ENCODE measurements around the gene CDC27.

- TF ChIP-seq ZFP3 (CRISPR knock-in tag; IDR thresholded peaks at IDR 0.05): no peak
- TF ChIP-seq, protein P1, sequence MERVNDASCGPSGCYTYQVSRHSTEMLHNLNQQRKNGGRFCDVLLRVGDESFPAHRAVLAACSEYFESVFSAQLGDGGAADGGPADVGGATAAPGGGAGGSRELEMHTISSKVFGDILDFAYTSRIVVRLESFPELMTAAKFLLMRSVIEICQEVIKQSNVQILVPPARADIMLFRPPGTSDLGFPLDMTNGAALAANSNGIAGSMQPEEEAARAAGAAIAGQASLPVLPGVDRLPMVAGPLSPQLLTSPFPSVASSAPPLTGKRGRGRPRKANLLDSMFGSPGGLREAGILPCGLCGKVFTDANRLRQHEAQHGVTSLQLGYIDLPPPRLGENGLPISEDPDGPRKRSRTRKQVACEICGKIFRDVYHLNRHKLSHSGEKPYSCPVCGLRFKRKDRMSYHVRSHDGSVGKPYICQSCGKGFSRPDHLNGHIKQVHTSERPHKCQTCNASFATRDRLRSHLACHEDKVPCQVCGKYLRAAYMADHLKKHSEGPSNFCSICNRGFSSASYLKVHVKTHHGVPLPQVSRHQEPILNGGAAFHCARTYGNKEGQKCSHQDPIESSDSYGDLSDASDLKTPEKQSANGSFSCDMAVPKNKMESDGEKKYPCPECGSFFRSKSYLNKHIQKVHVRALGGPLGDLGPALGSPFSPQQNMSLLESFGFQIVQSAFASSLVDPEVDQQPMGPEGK (CRISPR knock-in tag; IDR thresholded peaks at IDR 0.05; ENCODE audit: borderline replicate concordance): no peak
- TF ChIP-seq, protein P2, sequence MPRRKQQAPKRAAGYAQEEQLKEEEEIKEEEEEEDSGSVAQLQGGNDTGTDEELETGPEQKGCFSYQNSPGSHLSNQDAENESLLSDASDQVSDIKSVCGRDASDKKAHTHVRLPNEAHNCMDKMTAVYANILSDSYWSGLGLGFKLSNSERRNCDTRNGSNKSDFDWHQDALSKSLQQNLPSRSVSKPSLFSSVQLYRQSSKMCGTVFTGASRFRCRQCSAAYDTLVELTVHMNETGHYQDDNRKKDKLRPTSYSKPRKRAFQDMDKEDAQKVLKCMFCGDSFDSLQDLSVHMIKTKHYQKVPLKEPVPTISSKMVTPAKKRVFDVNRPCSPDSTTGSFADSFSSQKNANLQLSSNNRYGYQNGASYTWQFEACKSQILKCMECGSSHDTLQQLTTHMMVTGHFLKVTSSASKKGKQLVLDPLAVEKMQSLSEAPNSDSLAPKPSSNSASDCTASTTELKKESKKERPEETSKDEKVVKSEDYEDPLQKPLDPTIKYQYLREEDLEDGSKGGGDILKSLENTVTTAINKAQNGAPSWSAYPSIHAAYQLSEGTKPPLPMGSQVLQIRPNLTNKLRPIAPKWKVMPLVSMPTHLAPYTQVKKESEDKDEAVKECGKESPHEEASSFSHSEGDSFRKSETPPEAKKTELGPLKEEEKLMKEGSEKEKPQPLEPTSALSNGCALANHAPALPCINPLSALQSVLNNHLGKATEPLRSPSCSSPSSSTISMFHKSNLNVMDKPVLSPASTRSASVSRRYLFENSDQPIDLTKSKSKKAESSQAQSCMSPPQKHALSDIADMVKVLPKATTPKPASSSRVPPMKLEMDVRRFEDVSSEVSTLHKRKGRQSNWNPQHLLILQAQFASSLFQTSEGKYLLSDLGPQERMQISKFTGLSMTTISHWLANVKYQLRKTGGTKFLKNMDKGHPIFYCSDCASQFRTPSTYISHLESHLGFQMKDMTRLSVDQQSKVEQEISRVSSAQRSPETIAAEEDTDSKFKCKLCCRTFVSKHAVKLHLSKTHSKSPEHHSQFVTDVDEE (CRISPR knock-in tag; IDR thresholded peaks at IDR 0.05): no peak
- TF ChIP-seq OSR1 (CRISPR knock-in tag; IDR thresholded peaks at IDR 0.05): no peak
- TF ChIP-seq ARNTL (CRISPR knock-in tag; IDR thresholded peaks at IDR 0.05; ENCODE audit: borderline replicate concordance, low read depth): no peak
- TF ChIP-seq BACH2 (CRISPR knock-in tag; IDR thresholded peaks at IDR 0.05; ENCODE audit: borderline replicate concordance): no peak
- TF ChIP-seq, protein P3, sequence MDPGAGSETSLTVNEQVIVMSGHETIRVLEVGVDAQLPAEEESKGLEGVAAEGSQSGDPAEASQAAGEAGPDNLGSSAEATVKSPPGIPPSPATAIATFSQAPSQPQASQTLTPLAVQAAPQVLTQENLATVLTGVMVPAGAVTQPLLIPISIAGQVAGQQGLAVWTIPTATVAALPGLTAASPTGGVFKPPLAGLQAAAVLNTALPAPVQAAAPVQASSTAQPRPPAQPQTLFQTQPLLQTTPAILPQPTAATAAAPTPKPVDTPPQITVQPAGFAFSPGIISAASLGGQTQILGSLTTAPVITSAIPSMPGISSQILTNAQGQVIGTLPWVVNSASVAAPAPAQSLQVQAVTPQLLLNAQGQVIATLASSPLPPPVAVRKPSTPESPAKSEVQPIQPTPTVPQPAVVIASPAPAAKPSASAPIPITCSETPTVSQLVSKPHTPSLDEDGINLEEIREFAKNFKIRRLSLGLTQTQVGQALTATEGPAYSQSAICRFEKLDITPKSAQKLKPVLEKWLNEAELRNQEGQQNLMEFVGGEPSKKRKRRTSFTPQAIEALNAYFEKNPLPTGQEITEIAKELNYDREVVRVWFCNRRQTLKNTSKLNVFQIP (CRISPR knock-in tag; IDR thresholded peaks at IDR 0.05; ENCODE audit: borderline replicate concordance, low read depth): no peak
- TF ChIP-seq RARB (CRISPR knock-in tag; IDR thresholded peaks at IDR 0.05): no peak
- TF ChIP-seq TOX (CRISPR knock-in tag; IDR thresholded peaks at IDR 0.05; ENCODE audit: borderline replicate concordance): no peak
- no peak for TF ChIP-seq CREB5 (CRISPR knock-in tag; IDR thresholded peaks at IDR 0.05; ENCODE audit: low read depth)
- no peak for TF ChIP-seq GLIS3 (CRISPR knock-in tag; IDR thresholded peaks at IDR 0.05)
These were observed 53.9 kb downstream of the CDC27 start for GRCh38 chr17:47135235-47135634.
